ENCODE measurements around the gene TCN2.
"Not testable (repeated sequence)": the region's sequence is repeated elsewhere in the genome, so short reads cannot be mapped to it uniquely, and the experiment has no call there.

TCN2 gene

GRCh38 chr22:30606455-30607299 is at the start of gene TCN2:
TSS of gene TCN2 (plus strand) at chr22:30607174. CDS start at chr22:30607332, 158 bp downstream.
- no peak for DNase-seq (ENCODE audit: low read depth)

GRCh38 chr22:30557243-30557642 is 49.7 kb upstream of the TCN2 start:
- DNase-seq (ENCODE audit: low read depth) = no peak

GRCh38 chr22:30559889-30560288 is 47.1 kb upstream of the TCN2 start:
- DNase-seq (ENCODE audit: low read depth) = no peak

- not testable (repeated sequence) for DNase-seq (ENCODE audit: low read depth)
Measured at GRCh38 chr22:30560643-30561202, 46.3 kb upstream of the TCN2 start.

- no peak for DNase-seq (ENCODE audit: low read depth)
Measured at GRCh38 chr22:30561402-30562189, 45.4 kb upstream of the TCN2 start.

- DNase-seq (ENCODE audit: low read depth) = no peak
Measured at GRCh38 chr22:30562366-30562765, 44.6 kb upstream of the TCN2 start.

GRCh38 chr22:30564045-30564760 is 42.8 kb upstream of the TCN2 start:
- no peak for DNase-seq (ENCODE audit: low read depth)

- DNase-seq (ENCODE audit: low read depth) = no peak
Measured at GRCh38 chr22:30564761-30565119, 42.2 kb upstream of the TCN2 start.

GRCh38 chr22:30565341-30565740 is 41.6 kb upstream of the TCN2 start:
- DNase-seq (ENCODE audit: low read depth) = no peak

GRCh38 chr22:30566125-30566524 is 40.8 kb upstream of the TCN2 start:
- no peak for DNase-seq (ENCODE audit: low read depth)

GRCh38 chr22:30567277-30567676 is 39.7 kb upstream of the TCN2 start:
- DNase-seq (ENCODE audit: low read depth) = not testable (repeated sequence)

- DNase-seq (ENCODE audit: low read depth) = no peak
Measured at GRCh38 chr22:30568137-30568805, 38.7 kb upstream of the TCN2 start.

- DNase-seq (ENCODE audit: low read depth) = no peak
Measured at GRCh38 chr22:30569674-30570202, 37.2 kb upstream of the TCN2 start.

GRCh38 chr22:30572210-30572609 is 34.8 kb upstream of the TCN2 start:
- DNase-seq (ENCODE audit: low read depth) = no peak

GRCh38 chr22:30572840-30573593 is 34.0 kb upstream of the TCN2 start:
- DNase-seq (ENCODE audit: low read depth) = no peak

- DNase-seq (ENCODE audit: low read depth) = no peak
Measured at GRCh38 chr22:30573594-30574094, 33.3 kb upstream of the TCN2 start.

- DNase-seq (ENCODE audit: low read depth) = no peak
Measured at GRCh38 chr22:30574095-30574981, 32.6 kb upstream of the TCN2 start, which contains the start of gene GAL3ST1. TSS of gene GAL3ST1 (minus strand) at chr22:30574665. CDS start at chr22:30557392, 17,273 bp downstream.

GRCh38 chr22:30574997-30575671 is 31.8 kb upstream of the TCN2 start:
- DNase-seq (ENCODE audit: low read depth) = no peak

- DNase-seq (ENCODE audit: low read depth) = no peak
Measured at GRCh38 chr22:30575859-30576258, 31.1 kb upstream of the TCN2 start.

Data from stimulated activated CD8-positive, alpha-beta memory T cell treated with anti-CD3 and anti-CD28 coated beads, Interleukin-4, amount 100 ng/mL, for 24 hours (primary cell).